GM03348 (cell line): ENCODE measurements around the gene MTCL1.

ENCODE experiments used
- DNase-seq: peaks from one replicate; pipeline ENCODE4 v3.0.0; 2012; ENCODE audit warnings: low spot score

MTCL1 gene

DNA sequence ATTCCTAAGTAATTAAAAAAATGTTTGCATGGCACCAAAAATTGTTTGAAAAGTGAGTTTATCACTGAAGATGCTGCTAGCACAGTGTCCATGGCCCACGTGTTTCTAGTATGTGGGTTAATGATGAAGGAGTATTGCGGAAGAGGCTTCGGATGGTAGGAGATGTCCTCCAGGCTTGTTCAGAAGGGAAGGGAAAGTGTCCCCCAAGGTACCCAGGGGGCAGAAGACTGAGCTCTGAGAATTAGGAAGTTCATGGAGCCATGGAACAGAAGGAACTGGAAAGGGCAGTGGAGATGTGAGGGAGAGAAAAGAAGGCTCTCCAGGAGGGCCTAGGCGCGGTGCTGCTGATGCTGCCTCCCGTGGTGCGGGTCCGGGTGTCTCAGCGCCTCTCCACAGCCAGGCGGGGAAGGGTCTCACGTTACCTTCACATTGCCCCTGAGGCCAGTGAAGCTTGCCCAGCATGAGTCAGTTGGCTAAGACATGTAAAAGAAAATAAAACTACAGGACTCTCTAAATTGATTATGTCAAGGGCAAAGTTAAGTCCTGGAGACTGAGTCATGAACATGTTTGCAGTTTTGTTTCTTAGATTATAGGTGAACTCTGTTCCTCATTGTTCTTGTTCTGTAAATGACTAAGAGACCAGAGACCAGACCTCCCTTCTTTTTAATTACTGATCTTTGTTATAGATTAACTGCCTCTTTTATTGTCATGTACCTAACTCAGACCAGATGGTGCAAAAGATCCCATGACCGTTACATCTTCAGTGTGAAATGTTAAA is 89.0 kb downstream of the MTCL1 start:
- DNase-seq, result peak; percentile 47

DNA sequence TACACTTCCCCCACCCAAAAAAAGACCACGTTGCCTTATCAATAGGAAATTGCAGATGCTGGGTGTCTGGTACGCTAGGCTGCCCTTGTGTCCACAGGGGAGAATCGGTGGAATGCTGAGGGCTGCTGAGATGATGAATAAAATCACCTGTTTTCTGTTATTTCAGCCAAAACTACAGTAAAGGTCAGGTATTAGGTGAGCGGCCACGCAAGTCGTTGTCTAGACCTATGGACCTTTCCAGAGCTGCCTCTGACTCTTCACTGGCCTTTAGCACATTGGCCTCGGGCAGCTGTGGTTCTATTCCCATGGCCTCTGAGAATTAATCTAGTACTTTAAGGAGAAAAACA is 89.6 kb downstream of the MTCL1 start:
- DNase-seq, result no peak

DNA sequence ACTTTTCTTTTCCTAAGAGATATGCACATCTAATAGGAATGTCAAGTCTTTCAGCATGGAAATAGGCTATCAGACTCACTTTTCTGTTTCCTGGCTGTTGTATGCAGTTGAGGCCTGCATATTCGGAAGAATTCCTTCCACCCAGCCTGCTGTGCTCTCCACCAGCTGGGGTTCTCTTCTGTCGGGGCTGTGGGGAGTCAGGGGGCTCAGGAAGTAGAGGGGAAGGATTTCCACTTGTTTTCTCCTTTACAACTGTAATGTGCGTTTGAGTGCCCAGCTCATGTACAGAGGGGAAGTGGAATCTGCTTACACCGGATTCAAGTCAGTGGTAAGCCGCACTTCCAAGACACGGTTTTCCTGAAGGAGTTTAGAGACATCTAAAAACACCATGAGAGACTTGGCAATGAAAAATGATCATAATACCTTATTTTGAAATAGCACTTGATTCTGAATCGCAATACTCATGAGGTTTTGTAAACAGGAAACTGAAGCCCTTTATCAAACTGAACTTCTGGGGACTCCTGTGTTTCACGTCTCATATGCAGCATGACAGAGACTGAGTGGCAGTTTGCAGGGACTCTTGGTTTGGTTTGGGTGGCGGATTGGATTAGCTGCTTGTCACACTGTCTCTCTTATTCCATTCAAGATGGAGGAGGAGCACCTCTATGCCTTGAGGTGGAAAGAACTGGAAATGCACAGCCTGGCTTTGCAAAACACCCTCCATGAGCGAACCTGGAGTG is 90.4 kb downstream of the MTCL1 start:
- DNase-seq, result no peak

DNA sequence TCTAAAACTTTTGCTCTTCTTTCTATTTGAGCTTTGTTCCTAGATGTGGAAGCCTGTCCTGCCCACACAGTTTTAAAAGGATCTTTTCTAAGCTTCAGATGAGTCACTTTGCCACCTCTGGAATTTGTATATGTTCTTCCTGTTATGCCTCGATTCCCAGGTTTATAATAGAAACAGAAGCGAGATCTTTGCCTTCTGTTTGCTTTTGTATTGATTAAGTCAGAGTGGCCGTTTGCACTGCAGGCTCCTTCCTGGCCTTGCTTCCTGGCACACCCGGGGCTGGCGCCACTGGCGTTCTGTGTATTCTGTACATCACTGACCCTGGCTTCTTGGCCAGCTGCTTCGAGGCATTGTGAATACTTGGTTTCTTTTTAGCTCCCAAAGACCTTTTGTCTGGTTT is 91.8 kb downstream of the MTCL1 start:
- no peak for DNase-seq

DNA sequence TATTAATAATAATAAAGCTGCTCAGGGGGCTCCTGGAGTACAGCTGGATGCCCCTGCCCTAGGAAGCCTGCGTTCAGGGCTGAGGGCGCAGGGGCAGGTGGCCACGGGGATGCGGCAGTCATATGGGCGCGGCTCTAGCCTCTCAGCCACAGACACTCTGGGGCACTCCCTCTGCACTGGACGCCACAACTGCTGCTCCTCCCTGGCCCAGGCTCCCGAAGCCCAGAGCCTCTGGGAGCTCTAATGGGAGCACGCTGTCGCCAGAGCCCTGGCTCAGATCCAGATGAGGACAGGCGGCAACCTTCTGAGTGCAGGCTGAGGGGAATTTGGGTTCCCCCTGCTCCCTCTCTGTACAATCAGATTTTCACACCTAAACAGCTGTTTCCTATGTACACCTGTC is 93.6 kb downstream of the MTCL1 start:
- peak; percentile 63 for DNase-seq

DNA sequence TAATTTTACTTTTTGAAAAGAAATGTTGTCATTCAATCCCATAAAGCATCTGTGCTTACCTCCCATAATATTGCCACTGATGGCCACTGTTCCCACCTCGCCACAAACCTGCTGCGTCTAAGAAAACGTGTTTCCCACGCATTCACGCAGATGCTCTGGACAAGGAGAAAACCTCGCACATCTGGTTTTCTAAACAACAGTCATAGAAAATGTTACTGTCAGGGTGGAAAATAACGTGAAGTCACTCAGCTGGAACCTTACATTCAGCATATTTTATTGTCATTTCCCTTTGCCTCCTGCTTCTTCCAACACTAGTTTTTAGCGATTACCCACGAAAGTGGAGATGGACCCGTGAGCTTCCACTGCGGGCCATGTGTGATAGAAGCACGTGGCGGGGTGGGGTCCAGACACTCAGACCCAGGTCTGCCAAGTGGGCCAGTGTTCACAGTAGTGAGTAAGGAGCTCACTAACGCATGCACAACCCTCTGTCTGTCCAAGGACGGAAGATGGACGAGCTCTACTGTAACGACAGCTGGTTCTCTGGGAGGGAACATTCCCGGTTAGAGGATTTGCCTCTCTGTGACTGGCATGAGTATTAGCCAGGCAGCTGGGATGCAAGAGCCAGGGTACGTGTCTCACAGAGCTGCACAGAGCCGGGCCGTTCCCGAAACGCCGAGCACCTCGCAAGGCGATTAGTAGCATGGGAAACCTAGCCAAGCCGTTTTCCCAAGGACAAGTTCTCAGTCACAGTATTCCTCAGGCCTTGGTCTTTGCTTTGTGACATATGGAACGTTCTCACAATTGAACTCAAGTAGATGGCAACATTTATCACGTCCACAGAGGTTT is 94.5 kb downstream of the MTCL1 start:
- peak; percentile 66 for DNase-seq

DNA sequence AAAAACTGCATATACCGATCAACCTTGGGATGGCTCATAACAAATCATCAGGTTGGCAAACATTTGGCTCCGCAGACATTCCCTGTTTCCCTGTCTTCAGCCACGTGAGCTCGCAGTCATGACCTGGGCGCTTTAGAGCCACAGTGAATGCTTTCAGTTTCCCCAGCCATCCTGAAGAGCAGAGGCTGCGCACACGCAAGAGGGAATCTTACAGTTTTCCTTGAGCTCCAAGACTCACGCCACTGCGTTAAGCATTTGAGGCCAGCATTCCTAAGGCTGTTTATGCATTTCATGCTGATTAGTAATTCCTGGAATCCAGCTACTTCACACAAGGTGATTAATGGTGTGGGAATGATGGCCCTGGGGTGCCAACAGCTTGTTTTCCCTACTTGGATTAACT is 95.1 kb downstream of the MTCL1 start:
- peak; percentile 88 for DNase-seq

DNA sequence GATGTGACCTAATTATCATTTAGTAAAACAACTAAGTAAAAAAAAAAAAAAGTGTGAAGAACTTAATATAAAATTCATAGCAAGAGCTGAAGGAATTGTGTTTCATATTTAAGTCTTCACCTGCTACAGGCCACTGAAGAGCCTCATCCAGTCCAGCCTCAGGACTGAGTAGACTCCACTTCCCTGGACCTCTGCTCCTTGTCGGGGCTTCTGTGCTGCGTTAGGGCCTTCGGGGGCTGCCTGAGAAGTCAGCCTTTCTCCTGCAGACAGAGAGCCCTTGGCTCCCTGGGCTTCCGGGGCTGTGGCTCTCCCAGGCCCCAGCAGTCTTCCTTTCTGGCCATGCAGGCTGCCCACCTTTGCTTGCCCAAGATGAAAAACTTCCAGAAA is 95.5 kb downstream of the MTCL1 start:
- DNase-seq, result peak; percentile 29

DNA sequence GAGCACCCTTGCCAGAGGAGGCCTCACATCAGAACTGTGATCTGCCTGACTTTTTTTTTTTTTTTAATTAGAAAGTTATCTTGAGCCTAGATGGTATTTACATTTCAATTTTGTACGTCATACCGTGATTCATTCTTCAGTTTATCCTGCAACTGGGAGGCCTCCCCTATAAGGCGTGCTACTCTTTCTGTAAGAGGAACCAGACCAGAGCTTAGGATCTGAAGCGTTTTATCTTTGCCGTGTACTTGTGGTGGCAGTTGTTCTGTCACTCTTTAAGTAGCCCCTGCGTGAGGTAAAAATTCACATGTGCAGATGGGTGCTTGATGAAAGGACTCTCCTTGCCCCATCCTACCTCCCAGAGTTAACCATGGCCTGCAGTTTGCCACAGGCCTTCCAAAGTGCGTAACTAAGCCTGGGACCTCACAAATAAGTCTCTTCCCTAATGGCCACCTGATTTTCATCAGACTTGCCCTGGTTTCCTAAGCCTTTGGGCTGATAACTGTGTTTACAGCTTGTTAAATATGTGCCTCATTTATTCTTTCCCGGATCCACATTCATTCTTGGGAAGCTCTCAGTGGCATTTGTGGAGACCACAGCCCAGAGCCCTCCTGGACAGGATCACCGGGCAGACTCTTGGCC is 96.0 kb downstream of the MTCL1 start:
- peak; percentile 54 for DNase-seq

DNA sequence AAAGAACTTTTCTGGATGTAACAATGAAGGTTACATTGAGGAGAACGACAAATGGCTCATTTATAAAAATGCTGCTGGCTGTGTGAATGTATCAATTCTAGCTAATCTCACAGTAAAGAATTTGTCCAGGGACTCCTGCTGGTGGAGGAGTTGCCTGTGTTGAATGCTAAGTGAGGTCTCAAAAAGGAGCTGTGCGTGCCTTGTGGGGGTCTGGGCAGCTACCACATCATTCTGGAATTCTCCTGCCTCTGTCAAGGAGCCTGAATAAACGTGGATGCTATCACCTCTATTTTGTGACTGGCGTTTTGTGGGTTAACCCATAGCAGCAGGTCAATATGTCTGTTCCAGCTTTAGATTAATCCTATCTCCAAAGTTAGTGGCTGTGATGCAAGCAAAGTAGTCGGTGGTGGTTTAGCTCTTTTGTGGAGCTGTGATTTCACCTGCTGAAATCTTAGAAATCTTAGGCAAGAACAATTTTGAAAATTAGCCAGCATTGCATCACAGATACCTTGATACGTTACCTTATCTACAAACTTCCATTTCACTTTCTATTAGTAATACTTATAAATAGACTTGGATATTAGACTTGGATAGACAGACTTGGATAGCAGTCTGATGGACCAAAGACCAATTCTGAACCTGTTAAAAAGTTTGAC is 96.8 kb downstream of the MTCL1 start:
- no peak for DNase-seq

DNA sequence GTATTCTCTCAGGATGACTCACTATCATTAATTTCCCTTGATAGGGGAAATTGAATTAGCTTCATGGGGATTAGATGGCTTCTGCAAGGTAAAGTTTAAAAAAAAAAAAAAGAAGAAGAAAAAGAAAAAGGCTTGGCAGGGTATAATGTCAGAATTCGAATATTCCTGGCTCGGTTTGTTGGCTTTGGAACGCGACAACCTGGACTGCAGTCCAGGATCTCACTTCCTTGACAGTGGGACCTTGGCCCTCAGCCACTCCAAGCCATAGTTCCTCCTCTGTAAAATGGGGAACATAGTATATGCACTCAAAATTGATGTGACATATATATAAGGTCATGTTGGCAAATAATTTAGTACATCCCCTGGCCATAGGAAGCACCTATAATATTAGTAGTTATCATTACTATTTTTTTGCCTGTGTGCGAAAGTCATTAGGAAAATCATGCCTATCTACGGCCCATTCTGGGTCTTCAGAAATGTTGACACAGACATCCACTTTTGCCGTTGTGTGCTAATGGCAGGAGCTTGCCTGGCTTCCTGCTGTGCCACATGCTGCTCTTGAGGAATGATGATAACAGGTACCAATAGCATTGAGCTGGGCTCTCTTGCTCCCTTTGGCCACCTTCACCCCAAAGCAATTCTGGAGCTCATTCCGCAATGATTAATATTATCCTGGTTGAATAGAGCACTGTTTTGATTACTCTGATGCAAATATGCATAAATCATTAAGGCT is 97.9 kb downstream of the MTCL1 start:
- DNase-seq, result no peak

DNA sequence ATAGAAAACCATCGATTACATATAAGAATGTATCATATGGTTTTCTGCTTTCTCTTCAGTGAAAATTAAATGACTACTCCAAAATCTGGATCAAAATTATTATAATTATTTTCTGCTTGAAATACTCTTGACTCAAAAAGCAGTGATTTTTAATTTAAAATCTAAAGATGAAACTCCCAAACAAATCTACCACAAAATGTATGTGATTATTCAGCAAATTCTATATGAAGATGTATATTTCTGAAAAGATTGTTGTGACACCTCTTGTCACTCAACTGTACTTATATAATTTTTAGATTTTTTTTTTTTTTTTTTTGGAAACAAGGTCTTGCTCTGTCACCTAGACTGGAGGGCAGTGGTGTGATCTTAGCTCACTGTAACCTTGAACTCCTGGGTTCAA is 98.6 kb downstream of the MTCL1 start:
- DNase-seq, result no peak

DNA sequence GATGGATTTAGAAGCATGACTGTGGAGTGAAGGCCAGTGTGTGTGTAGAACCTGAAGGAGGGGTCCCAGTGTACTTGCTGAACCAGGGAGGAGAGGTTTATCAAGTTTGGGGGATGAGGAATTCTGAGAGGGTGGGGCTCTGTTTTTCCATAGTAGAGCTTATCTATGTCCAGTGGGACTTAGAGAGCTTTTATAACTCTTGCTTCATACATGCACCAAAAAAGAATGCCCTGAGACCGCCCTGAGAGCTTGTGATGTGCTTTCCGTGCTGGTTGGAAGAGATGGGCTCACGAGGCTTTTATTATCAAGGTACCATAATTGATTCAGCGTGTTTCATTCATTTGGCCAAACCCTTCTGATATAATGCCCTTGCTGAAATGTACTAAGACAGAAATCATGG is 100.2 kb downstream of the MTCL1 start:
- no peak for DNase-seq

DNA sequence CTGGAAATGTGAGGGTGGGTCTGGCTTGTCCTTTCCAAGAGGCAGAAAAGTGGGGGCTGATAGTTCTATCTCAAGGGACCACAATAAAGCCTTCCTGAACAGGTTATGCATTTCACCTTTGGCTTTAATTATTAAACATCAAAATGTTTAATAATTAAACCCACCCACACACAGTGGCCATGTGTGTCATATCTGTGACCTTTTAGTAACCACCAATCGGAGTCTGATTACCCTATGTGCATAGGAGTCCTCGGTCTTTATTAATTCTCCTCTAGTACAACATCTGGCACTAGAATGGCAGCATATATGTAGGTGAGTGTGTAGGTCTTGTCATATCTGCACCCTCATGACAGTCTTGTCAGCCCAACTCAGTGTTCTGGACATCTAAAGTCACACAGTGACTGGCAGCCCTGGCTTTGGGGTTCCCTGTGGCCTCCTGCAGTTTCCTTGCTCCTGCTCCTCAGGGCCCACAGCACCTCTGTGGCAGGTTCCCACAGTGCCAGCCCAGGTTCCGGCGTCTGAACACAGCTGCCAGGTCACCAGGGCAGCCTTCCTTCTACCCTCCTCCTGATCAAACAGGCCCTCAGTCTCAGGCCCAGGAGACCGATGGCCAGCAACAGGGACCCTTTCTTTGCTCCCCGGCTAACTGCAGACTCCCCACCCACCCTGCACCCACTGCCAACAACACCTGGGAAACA is 100.9 kb downstream of the MTCL1 start:
- DNase-seq, result no peak

DNA sequence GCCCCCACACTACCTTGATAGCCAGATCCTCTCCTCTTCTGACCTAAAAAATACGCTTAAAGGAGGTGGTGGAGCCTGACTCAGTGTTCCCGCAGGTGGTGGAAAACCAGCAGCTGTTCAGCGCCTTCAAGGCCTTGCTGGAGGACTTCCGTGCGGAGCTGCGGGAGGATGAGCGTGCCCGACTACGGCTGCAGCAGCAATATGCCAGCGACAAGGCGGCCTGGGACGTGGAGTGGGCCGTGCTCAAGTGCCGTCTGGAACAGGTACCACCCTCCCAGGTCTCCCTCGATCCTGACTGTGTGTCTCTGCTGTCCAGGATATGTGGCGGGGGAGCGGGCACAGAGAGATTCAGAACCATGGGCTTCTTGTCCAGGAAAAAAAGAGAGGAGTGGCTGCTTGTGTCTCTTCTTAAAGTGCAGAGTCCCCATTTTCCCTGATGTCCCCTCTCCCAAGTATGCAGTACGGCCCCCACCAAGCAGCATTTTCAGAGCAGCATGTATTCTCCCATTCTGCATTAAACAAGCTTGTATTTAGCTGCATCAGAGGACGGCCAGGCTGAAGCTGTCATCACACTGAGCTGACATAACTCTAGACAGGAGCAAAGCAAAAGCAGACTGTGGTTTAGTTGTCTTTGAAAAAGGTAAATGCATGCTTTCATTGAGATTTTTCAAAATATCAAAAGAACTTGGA is 101.6 kb downstream of the MTCL1 start:
- DNase-seq, result no peak

DNA sequence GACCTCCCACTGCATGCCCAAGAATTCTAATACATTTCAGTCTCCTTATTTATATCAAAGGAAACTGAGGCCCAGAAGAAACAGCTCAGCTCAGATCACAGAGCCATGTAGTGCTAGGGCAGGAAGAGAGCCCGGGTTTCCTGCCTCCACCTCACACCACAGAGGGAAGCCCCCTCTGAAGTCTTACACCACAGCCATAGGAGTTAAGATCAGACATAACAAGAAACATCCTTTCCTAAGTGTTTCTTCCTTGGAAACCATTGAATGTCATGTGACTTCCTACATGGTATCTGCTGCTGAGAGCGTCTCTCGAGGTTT is 102.1 kb downstream of the MTCL1 start:
- no peak for DNase-seq

DNA sequence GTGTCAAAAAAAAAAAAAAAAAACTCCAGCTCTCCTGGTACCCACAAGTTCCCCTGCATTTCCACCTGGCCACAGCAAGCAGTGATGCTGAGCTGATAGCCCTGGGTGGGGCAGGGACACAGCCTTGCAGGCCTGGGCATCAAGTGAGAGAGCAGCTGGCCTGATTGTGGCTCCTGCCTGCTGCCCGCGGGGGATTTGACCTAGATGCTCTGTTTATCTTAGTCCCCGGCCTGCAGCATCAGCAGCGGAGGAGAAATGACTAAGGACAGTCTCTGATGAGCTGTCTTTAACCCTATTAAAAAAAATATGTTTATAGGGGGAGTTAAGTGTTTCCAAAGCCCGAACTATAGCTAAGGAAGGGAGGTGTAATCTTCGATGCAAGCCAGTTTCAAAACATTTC is 102.6 kb downstream of the MTCL1 start:
- DNase-seq, result no peak

DNA sequence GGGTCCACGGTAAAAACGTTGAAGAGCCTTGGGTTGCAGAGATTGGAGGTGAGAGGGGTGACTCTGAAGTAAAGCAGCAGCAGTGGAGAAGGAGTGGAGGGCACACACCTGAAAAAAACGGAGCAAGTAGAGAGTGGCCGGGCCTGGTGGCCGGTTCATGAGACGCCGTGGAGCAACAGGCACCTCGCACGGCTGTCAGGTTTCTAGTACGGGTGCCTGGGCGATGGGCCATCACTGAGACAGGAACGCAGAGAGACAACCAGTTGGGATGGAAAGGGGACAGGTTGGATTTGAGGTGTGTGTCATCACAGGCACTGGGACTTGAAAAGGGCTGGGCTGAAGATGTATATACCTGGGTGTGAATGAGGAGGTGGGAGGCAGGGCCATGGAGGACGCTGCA is 104.2 kb downstream of the MTCL1 start:
- no peak for DNase-seq

DNA sequence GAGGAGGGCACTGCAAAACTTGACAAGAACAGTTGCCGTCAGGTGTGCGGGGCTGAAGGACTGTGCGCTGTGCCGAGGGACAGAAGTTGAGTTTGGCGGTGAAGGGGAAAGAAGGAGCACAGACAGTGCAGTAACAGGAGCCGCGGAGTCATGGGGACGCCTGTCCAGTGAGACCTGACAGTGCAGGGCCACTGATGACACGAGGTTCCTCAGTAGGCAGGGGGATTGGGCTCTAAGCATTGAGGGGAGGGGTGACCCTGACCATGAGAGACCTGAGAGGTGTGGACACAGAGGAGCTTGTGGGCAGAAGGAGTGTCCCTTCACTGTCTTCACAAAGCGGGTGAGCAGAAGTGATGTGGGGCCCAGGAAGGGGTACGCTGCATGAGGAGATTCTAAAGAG is 104.8 kb downstream of the MTCL1 start:
- DNase-seq, result no peak

DNA sequence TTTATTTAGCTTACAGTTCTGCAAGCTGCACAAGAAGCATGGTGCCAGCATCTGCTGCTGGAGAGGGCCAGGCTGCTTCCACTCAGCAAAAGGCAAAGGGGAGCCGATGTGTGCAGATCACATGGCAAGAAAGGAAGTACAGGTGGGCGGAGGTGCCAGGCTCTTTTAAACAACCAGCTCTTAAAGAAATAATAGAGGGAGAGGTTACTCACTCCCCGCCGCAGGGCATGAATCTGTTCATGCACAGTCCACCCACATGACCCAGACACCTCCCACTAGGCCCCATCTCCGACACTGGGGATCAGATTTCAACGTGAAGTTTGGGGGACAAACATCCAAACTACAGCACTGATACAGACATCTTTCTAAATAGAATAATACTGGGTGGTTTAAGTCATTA is 105.8 kb downstream of the MTCL1 start:
- DNase-seq, result no peak
